DLD1 (cell line): ENCODE data around the gene HS6ST3.
"Not testable (repeated sequence)": the region's sequence is repeated elsewhere in the genome, so short reads cannot be mapped to it uniquely, and the experiment has no call there.

ENCODE experiments used
- in situ Hi-C: cut with HindIII; loops from 2 replicates; pipeline ENCODE4 v1.10.0; 2017; ENCODE audit warnings: low sequenced_read_pairs

HS6ST3 gene

GRCh38 chr13:96091164-96092117 lies 1.5 kb downstream of the HS6ST3 start:
- in situ Hi-C loops: no loop called here

GRCh38 chr13:96093296-96094006 lies 3.5 kb downstream of the HS6ST3 start:
- in situ Hi-C loops: no loop called here

GRCh38 chr13:96100457-96101220 lies 10.7 kb downstream of the HS6ST3 start:
- in situ Hi-C loops: no loop called here

GRCh38 chr13:96104516-96104915 lies 14.6 kb downstream of the HS6ST3 start:
- in situ Hi-C loops: no loop called here

- in situ Hi-C loops: not testable (repeated sequence)
These were observed 18.2 kb downstream of the HS6ST3 start for GRCh38 chr13:96108072-96108471.

- in situ Hi-C loops: no loop called here
These were observed 19.2 kb downstream of the HS6ST3 start for GRCh38 chr13:96109125-96109524.

- in situ Hi-C loops: no loop called here
These were observed 23.0 kb downstream of the HS6ST3 start for GRCh38 chr13:96112936-96113335.

GRCh38 chr13:96115368-96115767 lies 25.5 kb downstream of the HS6ST3 start:
- in situ Hi-C loops: not testable (repeated sequence)

- in situ Hi-C loops: no loop called here
These were observed 30.0 kb downstream of the HS6ST3 start for GRCh38 chr13:96119921-96120320.

GRCh38 chr13:96130818-96131340 lies 41.0 kb downstream of the HS6ST3 start:
- in situ Hi-C loops: no loop called here

- in situ Hi-C loops: no loop called here
These were observed 51.1 kb downstream of the HS6ST3 start for GRCh38 chr13:96141032-96141431.

GRCh38 chr13:96159725-96160124 lies 69.8 kb downstream of the HS6ST3 start:
- in situ Hi-C loops: no loop called here

- in situ Hi-C loops: no loop called here
These were observed 71.2 kb downstream of the HS6ST3 start for GRCh38 chr13:96161141-96161540.

GRCh38 chr13:96165840-96166239 lies 75.9 kb downstream of the HS6ST3 start:
- in situ Hi-C loops: no loop called here

GRCh38 chr13:96172066-96172465 lies 82.2 kb downstream of the HS6ST3 start:
- in situ Hi-C loops: no loop called here

GRCh38 chr13:96178759-96179158 lies 88.9 kb downstream of the HS6ST3 start:
- in situ Hi-C loops: no loop called here

GRCh38 chr13:96179309-96179708 lies 89.4 kb downstream of the HS6ST3 start:
- in situ Hi-C loops: no loop called here

GRCh38 chr13:96181911-96182310 lies 92.0 kb downstream of the HS6ST3 start:
- in situ Hi-C loops: no loop called here

GRCh38 chr13:96185818-96186217 lies 95.9 kb downstream of the HS6ST3 start:
- in situ Hi-C loops: no loop called here

- in situ Hi-C loops: loop anchor here (5.0 kb wide), 1 partner anchor 51 kb away; no protein-coding TSS in a partner anchor
These were observed 101.5 kb downstream of the HS6ST3 start for GRCh38 chr13:96191367-96191766.
